CD14-positive monocyte (primary cell): Measurements from ENCODE around the gene CCRL2. TPM values are rescaled to one million over a fixed set of nuclear protein-coding genes. Genes with fewer than 3 reads are reported as not detected.

Experiments
- DNase-seq, 3 donors: peaks; one replicate each; pipeline ENCODE4 v3.0.0-alpha.2; 2011 to 2022
- H2AFZ ChIP-seq: 2 replicates; pipeline ENCODE4 v1.6.0; 2012; ENCODE audit warnings: mild to moderate bottlenecking, low read depth, low read length, inconsistent platforms; ENCODE audit not compliant: insufficient read depth, poor library complexity, severe bottlenecking
- H3K27ac ChIP-seq, 2 donors: 1 replicate in 1 of 2; 2 replicates in 1 of 2; pipeline ENCODE4 v1.5.1; 2012 to 2013; ENCODE audit warnings: low read length in 2 of 2, control low read depth in 1 of 2, inconsistent platforms in 1 of 2, low read depth in 1 of 2, mild to moderate bottlenecking in 1 of 2
- H3K27me3 ChIP-seq, 2 donors: one replicate each; pipeline versions ENCODE4 v1.6.0 to v1.6.1; 2011 to 2013; ENCODE audit warnings: low read length in 2 of 2; ENCODE audit not compliant: control insufficient read depth in 2 of 2, insufficient read depth in 2 of 2
- H3K36me3 ChIP-seq, 2 donors: replicated peaks in 1 of 2; 1 replicate in 1 of 2; 2 replicates in 1 of 2; pipeline versions ENCODE4 v1.5.1 to v1.6.1; 2012 to 2013; ENCODE audit warnings: low read length in 2 of 2, control low read depth in 1 of 2, inconsistent platforms in 1 of 2, mild to moderate bottlenecking in 1 of 2; ENCODE audit not compliant: insufficient read depth in 2 of 2, control insufficient read depth in 1 of 2
- H3K4me1 ChIP-seq, 2 donors: 1 replicate in 1 of 2; 2 replicates in 1 of 2; pipeline versions ENCODE4 v1.5.1 to v1.6.1; 2012 to 2013; ENCODE audit warnings: low read length in 2 of 2, control low read depth in 1 of 2, inconsistent platforms in 1 of 2, mild to moderate bottlenecking in 1 of 2, moderate library complexity in 1 of 2; ENCODE audit not compliant: insufficient read depth in 2 of 2, control insufficient read depth in 1 of 2
- H3K4me2 ChIP-seq: replicated peaks from 2 replicates; pipeline ENCODE3; 2012; ENCODE audit warnings: low read length, moderate library complexity, mild to moderate bottlenecking; ENCODE audit not compliant: poor library complexity, severe bottlenecking; ENCODE audit errors: extremely low read depth
- H3K4me3 ChIP-seq, 3 experiments: fragments of 200-600 bp in 1 of 3; sonication (generic) in 1 of 3; replicated peaks in 1 of 3; 1 replicate in 2 of 3; 2 replicates in 1 of 3; pipeline ENCODE4 v1.5.1; 2011 to 2013; ENCODE audit warnings: low read length in 3 of 3, mild to moderate bottlenecking in 3 of 3, control low read depth in 2 of 3, low read depth in 2 of 3, inconsistent platforms in 1 of 3, moderate library complexity in 1 of 3
- H3K79me2 ChIP-seq: 2 replicates; pipeline ENCODE4 v1.6.0; 2012; ENCODE audit warnings: mild to moderate bottlenecking, control low read depth, inconsistent platforms, low read length, moderate library complexity; ENCODE audit not compliant: insufficient read depth
- H3K9ac ChIP-seq: 2 replicates; pipeline ENCODE4 v1.6.0; 2017; ENCODE audit warnings: low read length, mild to moderate bottlenecking; ENCODE audit not compliant: insufficient read depth, poor library complexity, severe bottlenecking
- H3K9me3 ChIP-seq, 2 donors: replicated peaks in 1 of 2; 1 replicate in 1 of 2; 2 replicates in 1 of 2; pipeline versions ENCODE4 v1.5.1 to v1.6.1; 2012 to 2013; ENCODE audit warnings: low read length in 2 of 2, control low read depth in 1 of 2; ENCODE audit not compliant: control insufficient read depth in 1 of 2, insufficient read depth in 1 of 2
- H4K20me1 ChIP-seq: 2 replicates; pipeline ENCODE4 v1.6.0; 2012; ENCODE audit warnings: mild to moderate bottlenecking, low read length, control low read depth, moderate library complexity; ENCODE audit not compliant: insufficient read depth
- H3K27ac Mint-ChIP-seq, 7 donors: one replicate each; pipeline ENCODE4 v1.8.0; 2020; ENCODE audit warnings: mild to moderate bottlenecking in 7 of 7, mixed read lengths in 7 of 7, moderate library complexity in 6 of 7, inconsistent platforms in 2 of 7
- H3K27me3 Mint-ChIP-seq, 3 donors: one replicate each; pipeline ENCODE4 v1.8.0; 2021 to 2022; ENCODE audit warnings: low read depth in 3 of 3, mild to moderate bottlenecking in 3 of 3, mixed read lengths in 3 of 3, moderate library complexity in 3 of 3, inconsistent platforms in 1 of 3
- H3K36me3 Mint-ChIP-seq, 2 donors: one replicate each; pipeline ENCODE4 v1.8.0; 2020; ENCODE audit warnings: mixed read lengths in 2 of 2, inconsistent platforms in 1 of 2, mild to moderate bottlenecking in 1 of 2
- H3K4me1 Mint-ChIP-seq: one replicate; pipeline ENCODE4 v1.8.0; 2020; ENCODE audit warnings: mild to moderate bottlenecking, mixed read lengths
- H3K4me3 Mint-ChIP-seq, 2 donors: one replicate each; pipeline ENCODE4 v1.8.0; 2020; ENCODE audit warnings: mild to moderate bottlenecking in 2 of 2, mixed read lengths in 2 of 2, moderate library complexity in 1 of 2
- H3K9me3 Mint-ChIP-seq, 7 donors: one replicate each; pipeline ENCODE4 v1.8.0; 2020 to 2022; ENCODE audit warnings: mixed read lengths in 7 of 7, mild to moderate bottlenecking in 6 of 7, moderate library complexity in 6 of 7, inconsistent platforms in 2 of 7
- CTCF ChIP-seq: fragments of 200-600 bp; IDR thresholded peaks from one replicate; pipeline ENCODE4 v1.8.0; 2022; ENCODE audit warnings: antibody characterized with exemption, mild to moderate bottlenecking
- WGBS: methylation state at CpG from one replicate; pipeline ENCODE4 v1.1.5; 2013; ENCODE audit warnings: missing lambda C conversion rate; ENCODE audit not compliant: insufficient coverage; 5-methylcytosine and 5-hydroxymethylcytosine counted together
- intact Hi-C, 2 donors: fragments of 100-400 bp; cut with micrococcal nuclease; formaldehyde crosslinking; loops; one replicate each; pipeline versions ENCODE4 v1.15.0 to v1.15.1; 2023
- polyA plus RNA-seq, 3 donors: library from polyadenylated mRNA; depleted of rRNA in 1 of 3; unstranded in 2 of 3; stranded (reverse) in 1 of 3; fragments of 300-500 nt in 2 of 3; fragments of >200 nt in 1 of 3; fragmentation: Illumina TruSeq in 2 of 3; gene quantifications; 1 replicate in 2 of 3; 2 replicates in 1 of 3; pipeline ENCODE4 v1.2.3, GENCODE V29; 2012 to 2021

CCRL2 gene
- polyA plus RNA-seq, 3 donors, result 10.2 to 15.3 (median 11.7) TPM

GRCh38 chr3:46409739-46410489, 2.9 kb downstream of the CCRL2 start:
- Histone ChIP-seq H3K79me2 (peaks cover 10% of the 10 kb centered on the region), H3K36me3 (peaks cover 6 to 9% of the 10 kb centered on the region in 2 donors), H3K4me3 (no peak overlapping the region), H3K9ac (no peak overlapping the region), H4K20me1 (no peaks in the 10 kb centered on the region), H3K4me2 (no peak overlapping the region), H3K27me3 (no peaks in the 10 kb centered on the region), H2AFZ (no peak overlapping the region), H3K9me3 (no peaks in the 10 kb centered on the region), H3K27ac (no peak overlapping the region), H3K4me1 (peaks cover 34 to 46% of the 10 kb centered on the region in 2 donors)
- Mint-ChIP-seq H3K27me3 (peaks cover 0 to 8% (median 0%) of the 10 kb centered on the region in 3 donors), H3K9me3 (no peaks in the 10 kb centered on the region), H3K27ac (peak overlapping the region in 2 of 7 donors; percentile 39 to 54), H3K36me3 (peaks cover 21 to 24% of the 10 kb centered on the region in 2 donors), H3K4me1 (peaks cover 64% of the 10 kb centered on the region), H3K4me3 (no peak overlapping the region)
- TF ChIP-seq CTCF, result no peak
- 98% methylated on average over 8 of the region's 9 CpGs for WGBS
- DNase-seq, result no peak
- intact Hi-C loops, result loop anchor here in 1 of 2 donors (5.0 to 10.0 kb wide), 3 partner anchors 43 to 1243 kb away; no protein-coding TSS in a partner anchor

DNA sequence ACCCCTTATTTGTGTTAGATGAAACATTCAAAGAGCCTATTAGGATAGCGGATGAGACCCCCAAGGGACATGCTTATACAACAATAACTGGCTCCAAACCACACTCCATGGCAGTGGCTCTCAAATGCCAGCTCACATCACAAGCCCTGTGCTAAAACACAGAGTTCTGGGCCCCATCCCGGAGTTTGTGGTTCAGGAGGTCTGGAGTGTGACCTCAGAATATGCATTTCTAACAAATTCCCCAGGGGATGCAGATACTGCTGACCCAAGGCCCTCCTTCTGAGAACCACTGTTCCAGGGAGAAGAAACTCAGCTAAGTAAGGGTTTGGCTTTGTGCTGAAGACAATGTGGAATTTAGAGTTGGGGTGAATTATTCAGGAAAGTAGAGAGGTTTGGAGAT, 3.6 kb downstream of the CCRL2 start:
- WGBS, result 100% methylated on average over 1 of the region's 2 CpGs
- no peak overlapping the region for H2AFZ ChIP-seq
- H3K9me3 Mint-ChIP-seq, result no peaks in the 10 kb centered on the region
- no peak overlapping the region for H3K27ac Mint-ChIP-seq
- H3K36me3 ChIP-seq, result peaks cover 6 to 9% of the 10 kb centered on the region in 2 donors
- no peak for TF ChIP-seq CTCF
- no peaks in the 10 kb centered on the region for H4K20me1 ChIP-seq
- peaks cover 26 to 38% of the 10 kb centered on the region in 2 donors for H3K4me1 ChIP-seq
- H3K27me3 Mint-ChIP-seq, result peaks cover 0 to 8% (median 0%) of the 10 kb centered on the region in 3 donors
- H3K9ac ChIP-seq, result no peak overlapping the region
- no peaks in the 10 kb centered on the region for H3K27me3 ChIP-seq
- peaks cover 57% of the 10 kb centered on the region for H3K4me1 Mint-ChIP-seq
- H3K36me3 Mint-ChIP-seq, result peaks cover 21 to 24% of the 10 kb centered on the region in 2 donors
- H3K4me3 ChIP-seq, result no peak overlapping the region
- peaks cover 10% of the 10 kb centered on the region for H3K79me2 ChIP-seq
- intact Hi-C loops, result no loop called here
- peak overlapping the region in 1 of 2 donors; percentile 36 for H3K4me3 Mint-ChIP-seq
- no peak for DNase-seq
- H3K4me2 ChIP-seq, result no peak overlapping the region
- H3K27ac ChIP-seq, result no peak overlapping the region
- H3K9me3 ChIP-seq, result no peaks in the 10 kb centered on the region
